AG20443 (cell line): Measurements from ENCODE around the gene SPANXN5.
"Not testable (repeated sequence)": the region's sequence is repeated elsewhere in the genome, so short reads cannot be mapped to it uniquely, and the experiment has no call there.

Experiments
- DNase-seq: peaks from one replicate; pipeline ENCODE4 v3.0.0; 2012; ENCODE audit warnings: low spot score, mixed read lengths

Gene SPANXN5

DNA sequence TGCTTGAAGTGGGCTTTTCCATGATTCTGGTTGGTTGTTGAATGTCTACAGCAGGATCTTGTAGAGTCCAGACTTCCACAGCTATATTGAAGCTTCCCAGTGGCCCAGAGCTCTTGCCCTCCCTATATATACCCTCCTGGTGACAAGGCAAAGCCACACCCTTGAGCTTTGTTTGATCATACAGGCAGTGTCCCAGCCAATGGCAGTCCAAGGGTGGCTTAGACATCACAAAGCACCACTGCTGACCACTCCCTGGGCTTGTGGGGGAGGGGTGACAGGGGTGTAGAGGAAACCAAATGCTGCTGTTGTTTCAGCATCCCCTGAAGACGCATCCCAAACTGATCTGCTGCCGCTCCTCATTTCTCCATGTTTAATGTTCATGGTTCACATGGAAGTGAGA is at the start of gene SPANXN5:
Gene SPANXN5 (minus strand): TSS at position 101 of the 400 bp plus-strand sequence. CDS start 79 bp downstream, at position 22.
- DNase-seq = not testable (repeated sequence)

DNA sequence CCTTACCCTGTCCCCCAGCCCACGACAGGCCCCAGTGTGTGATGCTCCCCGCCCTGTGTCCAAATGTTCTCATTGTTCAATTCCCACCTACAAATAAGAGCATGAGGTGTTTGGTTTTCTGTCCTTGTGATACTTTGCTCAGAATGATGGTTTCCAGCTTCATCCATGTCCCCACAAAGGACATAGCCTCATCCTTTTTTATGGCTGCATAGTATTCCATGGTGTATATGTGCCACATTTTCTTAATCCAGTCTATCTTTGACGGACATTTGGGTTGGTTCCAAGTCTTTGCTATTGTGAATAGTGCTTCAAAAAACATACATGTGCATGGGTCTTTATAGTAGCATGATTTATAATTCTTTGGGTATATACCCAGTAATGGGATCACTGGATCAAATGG is 46.4 kb upstream of the SPANXN5 start:
- DNase-seq = not testable (repeated sequence)

DNA sequence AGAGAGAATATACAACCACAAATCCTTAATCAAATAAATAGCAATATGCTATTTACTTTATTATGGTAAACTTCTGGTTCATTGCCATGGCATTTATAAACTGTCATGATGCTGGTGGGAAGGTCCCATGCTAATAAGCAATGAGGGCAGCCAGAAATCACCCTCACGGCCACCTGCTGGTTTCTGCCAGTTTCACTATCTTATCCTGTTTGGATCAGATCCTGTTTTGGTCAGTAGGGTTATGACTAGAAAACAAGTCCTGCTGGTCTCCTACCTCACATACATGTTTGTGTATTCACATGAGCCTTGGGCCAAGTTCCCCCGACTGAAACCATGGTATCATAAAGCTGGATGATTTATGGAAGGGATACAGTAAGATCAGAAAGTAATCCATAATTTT is 41.9 kb upstream of the SPANXN5 start:
- no peak for DNase-seq

DNA sequence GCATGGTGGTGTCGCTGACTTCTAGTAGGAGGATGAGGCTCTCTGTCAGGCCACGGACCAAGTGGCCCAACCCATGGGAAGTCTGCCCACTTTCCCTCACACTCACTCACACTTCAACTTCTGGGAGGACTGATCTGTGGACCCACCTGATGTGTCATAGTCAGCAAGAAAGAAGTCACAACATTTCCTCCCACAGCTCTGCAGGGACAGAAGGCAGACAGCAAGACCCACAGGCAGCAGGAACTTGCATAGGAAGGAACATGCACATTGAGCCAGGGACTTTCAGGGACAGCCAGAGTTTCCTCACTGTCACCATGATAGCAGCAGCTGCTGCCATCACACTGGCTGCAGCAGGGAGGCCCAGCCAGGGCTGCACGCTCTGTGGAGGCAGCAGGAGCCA is 33.3 kb upstream of the SPANXN5 start:
- no peak for DNase-seq

- no peak for DNase-seq
Observed at GRCh38 chrX:52824608-52825007, 27.4 kb upstream of the SPANXN5 start.

DNA sequence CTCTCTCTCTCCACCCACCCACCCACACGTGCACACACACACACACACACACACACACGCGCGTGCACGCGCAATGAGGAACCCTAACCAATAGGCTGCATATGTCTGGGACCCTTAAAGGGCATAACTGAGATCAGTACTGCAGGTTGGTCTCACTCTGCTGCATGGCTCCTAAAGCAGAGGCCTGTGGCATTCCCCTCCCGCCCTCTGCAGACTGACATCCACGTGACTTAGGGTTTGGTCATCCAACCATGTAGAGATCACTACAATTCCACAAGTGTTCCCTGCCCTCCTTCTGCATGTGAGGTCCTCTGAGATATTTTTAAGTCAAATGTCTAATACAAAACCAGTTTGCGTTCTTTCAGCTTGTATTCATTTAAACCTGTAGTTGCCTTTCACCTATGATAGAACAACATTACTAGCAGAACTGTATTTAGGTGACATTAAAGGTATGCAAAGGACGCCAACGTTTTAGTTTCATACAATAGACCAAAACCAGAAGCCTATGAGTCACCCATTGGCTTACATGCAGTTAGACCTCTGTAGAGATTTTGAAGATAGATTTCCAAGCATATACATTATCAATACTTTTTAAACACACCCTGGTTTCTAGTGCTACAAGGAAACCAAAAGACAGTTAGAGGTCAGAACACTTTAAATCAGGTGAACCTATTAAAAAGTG is 24.0 kb upstream of the SPANXN5 start:
- DNase-seq = no peak

DNA sequence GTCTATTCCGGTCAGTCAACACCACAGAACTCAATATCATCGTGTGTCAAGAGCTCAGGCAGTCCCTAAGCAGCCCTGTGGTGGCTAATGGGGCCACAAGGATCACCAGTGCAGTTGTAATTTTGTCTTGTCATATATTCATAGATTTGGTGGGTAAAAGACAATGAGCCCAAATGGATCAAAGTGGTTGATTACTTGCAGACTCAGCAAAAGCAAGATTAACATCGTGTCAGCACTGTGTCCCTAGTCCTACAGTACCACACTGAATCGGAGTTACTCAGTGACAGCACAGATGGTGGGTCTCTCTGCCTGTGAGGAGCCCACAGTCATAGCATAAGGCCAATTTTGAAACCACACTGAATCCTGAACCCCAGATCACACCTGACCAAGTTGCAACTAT is 22.6 kb upstream of the SPANXN5 start:
- no peak for DNase-seq

DNA sequence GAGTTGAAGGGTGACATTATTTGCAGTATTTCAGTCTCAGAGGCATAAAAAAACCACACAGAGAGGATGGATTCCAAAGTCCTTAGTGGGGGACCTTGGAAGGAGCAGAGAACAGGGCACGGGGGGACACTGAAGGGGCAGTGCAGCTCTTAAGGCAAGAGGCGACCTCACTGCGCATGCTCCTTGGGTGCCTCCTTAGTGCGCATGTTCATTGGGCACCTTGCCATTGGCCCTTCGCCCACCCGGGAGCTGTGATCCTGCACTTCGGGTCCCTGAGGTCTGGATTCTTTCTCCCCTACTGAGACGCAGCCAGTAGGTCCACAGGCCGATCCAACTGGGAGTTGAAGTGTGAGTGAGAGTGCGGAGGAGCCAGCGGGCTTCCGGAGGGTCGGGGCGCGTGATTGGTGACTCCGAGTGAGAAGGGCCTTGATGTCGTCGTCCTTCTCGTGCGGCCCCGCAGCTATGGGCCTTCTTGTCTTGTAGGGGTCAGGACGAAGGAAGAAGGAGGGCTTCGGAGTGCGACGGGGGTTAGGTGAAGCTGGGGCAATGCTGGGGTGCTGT is 13.9 kb upstream of the SPANXN5 start, which contains the start of gene XAGE5:
Gene XAGE5 (plus strand): TSS at position 223 of the 561 bp plus-strand sequence. CDS start 1,280 bp downstream, outside the sequence.
- DNase-seq = no peak

DNA sequence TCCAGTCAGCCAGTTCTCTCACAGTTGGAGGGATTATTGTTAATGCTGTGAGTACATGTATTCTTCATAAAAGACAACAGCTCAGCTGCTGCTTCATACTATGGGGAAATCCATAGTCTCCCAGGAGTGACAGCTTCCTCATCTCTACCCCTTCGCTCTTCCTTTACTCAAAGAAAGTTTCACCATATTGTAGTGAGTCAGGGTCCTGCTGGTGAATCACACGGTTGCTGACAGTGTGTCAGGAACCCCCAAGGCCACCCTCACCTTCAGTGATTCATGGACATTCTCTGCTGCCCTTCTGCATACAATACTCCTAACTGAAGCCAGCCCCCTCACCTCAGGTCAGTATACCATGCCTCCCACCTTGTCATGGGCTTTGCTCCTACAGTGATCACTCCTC is 7.6 kb upstream of the SPANXN5 start:
- DNase-seq = not testable (repeated sequence)

- not testable (repeated sequence) for DNase-seq
Observed at GRCh38 chrX:52773504-52773903, 23.7 kb downstream of the SPANXN5 start.

GRCh38 chrX:52765983-52766382 is 31.2 kb downstream of the SPANXN5 start:
- DNase-seq = not testable (repeated sequence)

- not testable (repeated sequence) for DNase-seq
Observed at GRCh38 chrX:52750952-52751351, 46.3 kb downstream of the SPANXN5 start, which contains the start of gene SSX2B. SSX2B (plus strand) TSS chrX:52751252; CDS start chrX:52752681, 1,429 bp downstream.
